GM13976 (cell line): ENCODE results near the gene EXOC4.

Source experiments
- DNase-seq: peaks from one replicate; pipeline ENCODE4 v3.0.0; 2012; ENCODE audit warnings: low spot score
- CTCF ChIP-seq: IDR thresholded peaks from 2 replicates; pipeline ENCODE4 v1.5.1; 2012; ENCODE audit warnings: borderline replicate concordance, mild to moderate bottlenecking; ENCODE audit not compliant: insufficient read depth; ENCODE audit errors: extremely low read depth, missing control alignments, control extremely low read depth
- in situ Hi-C: fragments of 300-500 bp; cut with MboI; formaldehyde crosslinking; loops from one replicate; pipeline ENCODE4 v1.12.0; 2022; ENCODE audit warnings: low sequenced_read_pairs, mixed read lengths, inconsistent platforms; ENCODE audit not compliant: unreplicated experiment

The EXOC4 gene

GRCh38 chr7:133645884-133646391 lies 393.1 kb downstream of the EXOC4 start:
- no peak for TF ChIP-seq CTCF
- DNase-seq = no peak
- in situ Hi-C loops = no loop called here

DNA sequence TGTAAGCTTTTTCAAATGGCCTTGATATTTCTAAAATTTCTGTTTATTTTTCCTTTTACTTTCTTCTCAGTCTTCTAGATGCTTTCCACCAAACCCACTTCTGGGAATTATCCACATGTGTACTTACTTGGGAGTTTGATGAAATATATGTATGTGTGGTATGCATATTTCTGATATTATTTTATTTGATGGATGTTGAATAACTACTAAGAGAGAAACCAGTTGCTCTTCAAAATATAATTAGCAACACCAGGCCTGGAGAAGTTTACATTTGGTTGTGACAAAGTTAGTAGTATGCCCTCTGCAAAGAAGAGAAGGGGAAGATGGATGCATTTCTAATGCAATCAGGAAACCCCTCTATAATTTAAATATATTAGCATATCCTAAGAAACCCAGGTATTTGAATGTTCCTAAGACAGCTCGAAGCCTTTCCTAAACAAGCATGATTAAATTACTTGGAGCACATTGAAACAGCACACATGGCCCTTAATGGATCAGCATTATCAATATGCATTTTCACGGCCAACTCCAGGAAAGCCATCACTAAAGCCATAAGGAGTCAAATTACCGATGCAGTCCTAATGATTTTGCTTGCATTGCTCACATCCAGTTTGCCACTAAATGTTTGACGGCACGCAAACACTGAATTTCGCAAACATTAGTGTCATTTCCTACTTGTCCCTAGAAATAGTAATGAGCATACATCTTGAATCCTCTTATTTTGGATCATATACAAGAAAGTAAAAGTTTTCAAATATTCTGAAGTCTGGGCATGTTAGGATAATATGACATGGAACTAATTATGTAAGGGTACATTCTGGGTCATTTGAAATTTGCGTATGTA lies 393.8 kb downstream of the EXOC4 start:
- no peak for DNase-seq
- no peak for TF ChIP-seq CTCF
- in situ Hi-C loops = no loop called here

DNA sequence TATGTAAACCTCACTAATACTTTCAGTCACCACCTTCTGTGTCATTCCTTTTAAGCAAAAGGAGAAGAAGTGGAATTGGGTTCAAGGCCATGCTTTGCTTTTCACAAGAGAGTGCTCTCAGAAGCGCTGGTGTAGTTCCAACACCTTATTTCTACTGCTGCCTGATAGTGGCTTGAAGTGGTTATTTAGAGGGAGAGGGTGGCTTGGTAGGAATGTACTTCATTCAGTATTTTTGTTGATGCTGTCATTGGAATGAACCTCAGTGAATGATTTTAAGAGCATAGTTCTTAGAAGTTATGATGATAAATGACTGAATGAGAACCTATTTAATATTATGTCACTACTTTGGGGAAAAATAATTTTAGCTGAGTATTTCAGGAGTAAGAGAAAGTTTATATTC lies 396.7 kb downstream of the EXOC4 start:
- in situ Hi-C loops = no loop called here
- no peak for DNase-seq
- no peak for TF ChIP-seq CTCF

- no peak for TF ChIP-seq CTCF
- no peak for DNase-seq
- in situ Hi-C loops = no loop called here
Measured at GRCh38 chr7:133650069-133650468, 397.2 kb downstream of the EXOC4 start.

DNA sequence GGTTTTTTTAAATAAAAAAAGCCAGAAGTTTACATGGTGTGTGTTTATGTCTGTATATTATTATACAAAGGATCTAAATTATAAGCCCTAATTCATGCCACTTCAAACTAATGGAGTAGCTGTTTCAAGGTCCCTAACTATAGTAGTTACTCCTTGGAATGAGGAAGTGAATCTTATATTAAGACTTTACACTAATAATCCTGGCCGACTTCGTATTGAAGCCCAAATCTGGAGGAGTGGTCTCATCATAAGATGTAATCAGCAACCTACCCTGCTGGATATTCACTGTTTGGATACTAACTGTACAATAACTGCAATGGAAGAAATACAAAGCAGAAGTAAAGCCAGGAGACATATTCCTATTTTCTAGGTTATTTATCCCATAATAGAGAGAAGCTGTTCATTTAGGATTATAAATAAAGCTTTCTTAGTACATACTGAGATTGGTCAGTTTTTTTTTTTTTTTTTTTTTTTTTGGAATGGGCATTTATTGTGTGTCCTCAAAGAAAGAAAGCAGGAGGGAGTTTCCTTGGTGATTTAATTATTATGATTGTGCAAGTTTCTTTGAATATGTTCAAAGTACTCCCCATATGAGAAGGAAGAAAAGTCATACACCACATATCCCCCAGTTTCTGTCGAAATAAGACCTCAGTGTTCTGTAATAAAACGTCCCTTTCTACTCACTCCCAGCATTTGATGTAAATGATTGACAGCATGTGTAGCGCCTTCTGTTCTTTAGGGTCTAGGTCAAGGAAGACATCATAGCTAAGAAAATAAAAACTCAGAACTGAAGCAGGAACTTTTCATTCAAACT lies 397.8 kb downstream of the EXOC4 start:
- DNase-seq = no peak
- TF ChIP-seq CTCF = no peak
- in situ Hi-C loops = no loop called here

GRCh38 chr7:133652547-133652946 lies 399.7 kb downstream of the EXOC4 start:
- in situ Hi-C loops = no loop called here
- TF ChIP-seq CTCF = no peak
- no peak for DNase-seq
